Measurements from ENCODE around the gene UBE3B. TPM values are rescaled to one million over a fixed set of nuclear protein-coding genes. Genes with fewer than 3 reads are reported as not detected.
A peak's percentile ranks its signal among the peaks of the same experiment; 100 is the strongest.

Gene UBE3B
- total RNA-seq, 1 experiment from 2014 or later, result 29.3 TPM

- H3K36me3 Mint-ChIP-seq, result peaks cover 4% of the 10 kb centered on the region; the same call in 1 of the 2 replicates
- H3K4me1 Mint-ChIP-seq, result peaks cover 30% of the 10 kb centered on the region
- DNase-seq (ENCODE audit: low spot score) (no peak), ATAC-seq (no peak)
- no peaks in the 10 kb centered on the region for H3K9me3 Mint-ChIP-seq
- ChIA-PET CTCF (interaction anchor here (1.4 to 6.7 kb wide), 3 partner anchors 17 to 47 kb away, joined by 6 to 44 read pairs (median 8); no protein-coding TSS in a partner anchor), POLR2A (interaction anchor here (1.2 kb wide), 1 partner anchor 12 kb away, joined by 3 read pairs; no protein-coding TSS in a partner anchor)
- TF ChIP-seq, protein P1, sequence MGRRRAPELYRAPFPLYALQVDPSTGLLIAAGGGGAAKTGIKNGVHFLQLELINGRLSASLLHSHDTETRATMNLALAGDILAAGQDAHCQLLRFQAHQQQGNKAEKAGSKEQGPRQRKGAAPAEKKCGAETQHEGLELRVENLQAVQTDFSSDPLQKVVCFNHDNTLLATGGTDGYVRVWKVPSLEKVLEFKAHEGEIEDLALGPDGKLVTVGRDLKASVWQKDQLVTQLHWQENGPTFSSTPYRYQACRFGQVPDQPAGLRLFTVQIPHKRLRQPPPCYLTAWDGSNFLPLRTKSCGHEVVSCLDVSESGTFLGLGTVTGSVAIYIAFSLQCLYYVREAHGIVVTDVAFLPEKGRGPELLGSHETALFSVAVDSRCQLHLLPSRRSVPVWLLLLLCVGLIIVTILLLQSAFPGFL (CRISPR knock-in tag; IDR thresholded peaks at IDR 0.05; ENCODE audit: borderline replicate concordance), result no peak
- no peak for TF ChIP-seq JUN (CRISPR knock-in tag; IDR thresholded peaks at IDR 0.05)
- TF ChIP-seq, protein P2, sequence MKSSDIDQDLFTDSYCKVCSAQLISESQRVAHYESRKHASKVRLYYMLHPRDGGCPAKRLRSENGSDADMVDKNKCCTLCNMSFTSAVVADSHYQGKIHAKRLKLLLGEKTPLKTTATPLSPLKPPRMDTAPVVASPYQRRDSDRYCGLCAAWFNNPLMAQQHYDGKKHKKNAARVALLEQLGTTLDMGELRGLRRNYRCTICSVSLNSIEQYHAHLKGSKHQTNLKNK (CRISPR knock-in tag; IDR thresholded peaks at IDR 0.05), result no peak
- TF ChIP-seq ZNF671 (CRISPR knock-in tag; IDR thresholded peaks at IDR 0.05), result no peak
- no peak for TF ChIP-seq RORB (CRISPR knock-in tag; IDR thresholded peaks at IDR 0.05)
- TF ChIP-seq, protein P3, sequence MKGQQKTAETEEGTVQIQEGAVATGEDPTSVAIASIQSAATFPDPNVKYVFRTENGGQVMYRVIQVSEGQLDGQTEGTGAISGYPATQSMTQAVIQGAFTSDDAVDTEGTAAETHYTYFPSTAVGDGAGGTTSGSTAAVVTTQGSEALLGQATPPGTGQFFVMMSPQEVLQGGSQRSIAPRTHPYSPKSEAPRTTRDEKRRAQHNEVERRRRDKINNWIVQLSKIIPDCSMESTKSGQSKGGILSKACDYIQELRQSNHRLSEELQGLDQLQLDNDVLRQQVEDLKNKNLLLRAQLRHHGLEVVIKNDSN (CRISPR knock-in tag; IDR thresholded peaks at IDR 0.05), result no peak
- TF ChIP-seq GRHL2 (CRISPR knock-in tag; IDR thresholded peaks at IDR 0.05; ENCODE audit: insufficient replicate concordance, severe bottlenecking), result no peak
- H3K27me3 Mint-ChIP-seq (ENCODE audit: low read depth), result no peaks in the 10 kb centered on the region
- H3K27ac Mint-ChIP-seq, result no peak overlapping the region
- peak overlapping the region; percentile 94 for H3K4me3 Mint-ChIP-seq
These were observed 2.3 kb upstream of the UBE3B start for GRCh38 chr12:109475121-109475520.

- H3K4me3 Mint-ChIP-seq, result peak overlapping the region; percentile 94
- peak overlapping the region; percentile 94 for H3K27ac Mint-ChIP-seq
- ChIA-PET CTCF (interaction anchor here (1.0 to 6.7 kb wide), 6 partner anchors 14 to 91 kb away, joined by 3 to 44 read pairs (median 4); no protein-coding TSS in a partner anchor), POLR2A (interaction anchor here (1.1 to 1.8 kb wide), 3 partner anchors 13 to 18 kb away, joined by 3 to 14 read pairs (median 4); no protein-coding TSS in a partner anchor)
- no peaks in the 10 kb centered on the region for H3K9me3 Mint-ChIP-seq
- H3K4me1 Mint-ChIP-seq, result peaks cover 30% of the 10 kb centered on the region
- peak; percentile 7 for ATAC-seq
- H3K36me3 Mint-ChIP-seq, result peaks cover 3% of the 10 kb centered on the region; the same call in 1 of the 2 replicates
- TF ChIP-seq NFATC4 (CRISPR knock-in tag; IDR thresholded peaks at IDR 0.05) (no peak), GTF2I (CRISPR knock-in tag; conservative IDR thresholded peaks at IDR 0.05) (no peak), ERG (CRISPR knock-in tag; IDR thresholded peaks at IDR 0.05) (no peak), MXD4 (CRISPR knock-in tag; IDR thresholded peaks at IDR 0.05; ENCODE audit: borderline replicate concordance) (no peak), SOX15 (CRISPR knock-in tag; IDR thresholded peaks at IDR 0.05) (no peak), SMAD3 (CRISPR knock-in tag; IDR thresholded peaks at IDR 0.05; ENCODE audit: borderline replicate concordance) (no peak), TEAD1 (CRISPR knock-in tag; IDR thresholded peaks at IDR 0.05) (no peak), ZNF671 (CRISPR knock-in tag; IDR thresholded peaks at IDR 0.05) (no peak), NR3C1 (CRISPR knock-in tag; conservative IDR thresholded peaks at IDR 0.05; ENCODE audit: low read depth) (no peak), ZNF263 (CRISPR knock-in tag; IDR thresholded peaks at IDR 0.05; ENCODE audit: low read depth) (no peak), ELF4 (CRISPR knock-in tag; IDR thresholded peaks at IDR 0.05; ENCODE audit: low read depth) (no peak)
- TF ChIP-seq, protein P2 (CRISPR knock-in tag; IDR thresholded peaks at IDR 0.05), result no peak
- TF ChIP-seq, protein P4, sequence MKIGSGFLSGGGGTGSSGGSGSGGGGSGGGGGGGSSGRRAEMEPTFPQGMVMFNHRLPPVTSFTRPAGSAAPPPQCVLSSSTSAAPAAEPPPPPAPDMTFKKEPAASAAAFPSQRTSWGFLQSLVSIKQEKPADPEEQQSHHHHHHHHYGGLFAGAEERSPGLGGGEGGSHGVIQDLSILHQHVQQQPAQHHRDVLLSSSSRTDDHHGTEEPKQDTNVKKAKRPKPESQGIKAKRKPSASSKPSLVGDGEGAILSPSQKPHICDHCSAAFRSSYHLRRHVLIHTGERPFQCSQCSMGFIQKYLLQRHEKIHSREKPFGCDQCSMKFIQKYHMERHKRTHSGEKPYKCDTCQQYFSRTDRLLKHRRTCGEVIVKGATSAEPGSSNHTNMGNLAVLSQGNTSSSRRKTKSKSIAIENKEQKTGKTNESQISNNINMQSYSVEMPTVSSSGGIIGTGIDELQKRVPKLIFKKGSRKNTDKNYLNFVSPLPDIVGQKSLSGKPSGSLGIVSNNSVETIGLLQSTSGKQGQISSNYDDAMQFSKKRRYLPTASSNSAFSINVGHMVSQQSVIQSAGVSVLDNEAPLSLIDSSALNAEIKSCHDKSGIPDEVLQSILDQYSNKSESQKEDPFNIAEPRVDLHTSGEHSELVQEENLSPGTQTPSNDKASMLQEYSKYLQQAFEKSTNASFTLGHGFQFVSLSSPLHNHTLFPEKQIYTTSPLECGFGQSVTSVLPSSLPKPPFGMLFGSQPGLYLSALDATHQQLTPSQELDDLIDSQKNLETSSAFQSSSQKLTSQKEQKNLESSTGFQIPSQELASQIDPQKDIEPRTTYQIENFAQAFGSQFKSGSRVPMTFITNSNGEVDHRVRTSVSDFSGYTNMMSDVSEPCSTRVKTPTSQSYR (CRISPR knock-in tag; IDR thresholded peaks at IDR 0.05), result no peak
- TF ChIP-seq, protein P3 (CRISPR knock-in tag; IDR thresholded peaks at IDR 0.05), result no peak
- TF ChIP-seq, protein P5, sequence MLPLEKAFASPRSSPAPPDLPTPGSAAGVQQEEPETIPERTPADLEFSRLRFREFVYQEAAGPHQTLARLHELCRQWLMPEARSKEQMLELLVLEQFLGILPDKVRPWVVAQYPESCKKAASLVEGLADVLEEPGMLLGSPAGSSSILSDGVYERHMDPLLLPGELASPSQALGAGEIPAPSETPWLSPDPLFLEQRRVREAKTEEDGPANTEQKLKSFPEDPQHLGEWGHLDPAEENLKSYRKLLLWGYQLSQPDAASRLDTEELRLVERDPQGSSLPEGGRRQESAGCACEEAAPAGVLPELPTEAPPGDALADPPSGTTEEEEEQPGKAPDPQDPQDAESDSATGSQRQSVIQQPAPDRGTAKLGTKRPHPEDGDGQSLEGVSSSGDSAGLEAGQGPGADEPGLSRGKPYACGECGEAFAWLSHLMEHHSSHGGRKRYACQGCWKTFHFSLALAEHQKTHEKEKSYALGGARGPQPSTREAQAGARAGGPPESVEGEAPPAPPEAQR (CRISPR knock-in tag; IDR thresholded peaks at IDR 0.05), result no peak
- TF ChIP-seq, protein P6, sequence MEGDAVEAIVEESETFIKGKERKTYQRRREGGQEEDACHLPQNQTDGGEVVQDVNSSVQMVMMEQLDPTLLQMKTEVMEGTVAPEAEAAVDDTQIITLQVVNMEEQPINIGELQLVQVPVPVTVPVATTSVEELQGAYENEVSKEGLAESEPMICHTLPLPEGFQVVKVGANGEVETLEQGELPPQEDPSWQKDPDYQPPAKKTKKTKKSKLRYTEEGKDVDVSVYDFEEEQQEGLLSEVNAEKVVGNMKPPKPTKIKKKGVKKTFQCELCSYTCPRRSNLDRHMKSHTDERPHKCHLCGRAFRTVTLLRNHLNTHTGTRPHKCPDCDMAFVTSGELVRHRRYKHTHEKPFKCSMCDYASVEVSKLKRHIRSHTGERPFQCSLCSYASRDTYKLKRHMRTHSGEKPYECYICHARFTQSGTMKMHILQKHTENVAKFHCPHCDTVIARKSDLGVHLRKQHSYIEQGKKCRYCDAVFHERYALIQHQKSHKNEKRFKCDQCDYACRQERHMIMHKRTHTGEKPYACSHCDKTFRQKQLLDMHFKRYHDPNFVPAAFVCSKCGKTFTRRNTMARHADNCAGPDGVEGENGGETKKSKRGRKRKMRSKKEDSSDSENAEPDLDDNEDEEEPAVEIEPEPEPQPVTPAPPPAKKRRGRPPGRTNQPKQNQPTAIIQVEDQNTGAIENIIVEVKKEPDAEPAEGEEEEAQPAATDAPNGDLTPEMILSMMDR (IDR thresholded peaks at IDR 0.05), result no peak
- no peak for DNase-seq (ENCODE audit: low spot score)
- no peaks in the 10 kb centered on the region for H3K27me3 Mint-ChIP-seq (ENCODE audit: low read depth)
These were observed 1.2 kb upstream of the UBE3B start for GRCh38 chr12:109475993-109476806.
